Skeletal muscle satellite cell (primary cell): ENCODE results near the gene ZG16.
"Not testable (repeated sequence)": the region's sequence is repeated elsewhere in the genome, so short reads cannot be mapped to it uniquely, and the experiment has no call there.

Experiments
- H3K27me3 ChIP-seq: 2 replicates; pipeline ENCODE4 v1.7.0; 2013; ENCODE audit warnings: low read length; ENCODE audit not compliant: control insufficient read depth, insufficient read depth
- H3K36me3 ChIP-seq: 2 replicates; pipeline ENCODE4 v1.7.0; 2013; ENCODE audit warnings: mild to moderate bottlenecking, control low read depth, low read length; ENCODE audit not compliant: insufficient read depth
- H3K4me1 ChIP-seq: 2 replicates; pipeline ENCODE4 v1.7.0; 2013; ENCODE audit warnings: low read length; ENCODE audit not compliant: control insufficient read depth, insufficient read depth
- H3K4me2 ChIP-seq: 2 replicates; pipeline ENCODE4 v1.7.0; 2013; ENCODE audit warnings: mild to moderate bottlenecking, low read length
- H3K4me3 ChIP-seq: 2 replicates; pipeline ENCODE4 v1.7.0; 2013; ENCODE audit warnings: low read length
- H3K9ac ChIP-seq: 2 replicates; pipeline ENCODE4 v1.7.0; 2013; ENCODE audit warnings: mild to moderate bottlenecking, low read depth, low read length, moderate library complexity
- H3K9me3 ChIP-seq: replicated peaks from 2 replicates; pipeline ENCODE4 v1.7.0; 2013; ENCODE audit warnings: mild to moderate bottlenecking, control low read depth, low read length

Gene ZG16

GRCh38 chr16:29742683-29743275 is 35.3 kb upstream of the ZG16 start:
- Histone ChIP-seq H3K9ac (no peak overlapping the region), H3K4me3 (no peak overlapping the region), H3K9me3 (no peaks in the 10 kb centered on the region), H3K4me1 (no peaks in the 10 kb centered on the region), H3K36me3 (no peaks in the 10 kb centered on the region), H3K4me2 (no peak overlapping the region), H3K27me3 (peaks cover 50% of the 10 kb centered on the region)

DNA sequence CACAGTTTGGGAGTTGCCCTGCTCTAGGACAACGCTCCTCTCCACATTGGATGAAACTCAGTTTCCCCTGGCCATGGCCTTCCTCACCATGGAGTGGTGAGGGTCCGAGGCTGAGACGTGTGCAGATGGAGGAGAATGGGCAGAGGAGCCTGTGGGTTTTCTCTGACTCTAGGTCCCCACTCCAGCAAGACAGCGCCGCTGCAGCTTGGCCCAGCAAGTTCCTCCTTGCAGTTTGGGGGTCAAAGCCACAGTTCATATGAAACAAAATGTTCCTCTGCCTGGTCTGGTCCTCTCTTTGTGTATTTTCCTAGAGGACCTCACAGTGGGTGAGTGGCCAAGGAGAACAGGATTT is 34.6 kb upstream of the ZG16 start:
- Histone ChIP-seq H3K9ac (no peak overlapping the region), H3K27me3 (peaks cover 43% of the 10 kb centered on the region), H3K4me2 (no peak overlapping the region), H3K9me3 (no peaks in the 10 kb centered on the region), H3K4me3 (no peak overlapping the region), H3K36me3 (no peaks in the 10 kb centered on the region), H3K4me1 (no peaks in the 10 kb centered on the region)

DNA sequence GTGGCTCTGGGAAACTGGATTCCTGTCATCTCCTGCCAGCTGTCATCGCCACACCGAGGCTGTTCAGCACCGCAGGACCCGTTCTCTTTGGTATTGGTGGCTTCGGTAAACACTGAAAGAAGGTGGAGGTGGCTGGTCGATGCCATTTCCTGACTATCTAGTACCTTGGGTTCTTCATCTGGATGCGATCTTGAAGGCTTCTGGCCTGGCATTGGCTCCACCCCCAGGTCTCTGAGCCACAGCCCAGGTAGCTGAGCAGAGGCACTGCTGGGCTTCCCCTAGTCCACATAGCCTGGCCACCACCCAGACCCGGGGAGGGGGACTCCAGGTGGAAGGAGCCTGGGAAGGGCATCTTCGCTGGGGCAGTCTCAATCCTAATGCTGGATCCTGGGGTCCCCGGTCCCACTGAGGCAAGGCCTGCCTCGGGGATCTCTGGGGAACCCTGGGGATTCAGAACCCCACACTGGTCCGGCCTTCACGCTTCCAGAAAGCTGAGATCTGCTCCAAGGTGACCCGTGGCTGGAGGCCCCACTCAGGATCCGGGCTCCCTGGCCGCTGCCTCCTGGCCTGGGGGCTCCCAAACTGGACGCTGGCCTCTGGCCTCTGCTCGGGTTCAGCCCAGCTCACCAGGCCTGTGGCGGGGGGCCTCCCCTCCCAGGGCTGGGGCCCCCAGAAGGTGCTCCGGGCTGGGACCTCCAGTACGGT is 34.1 kb upstream of the ZG16 start:
- H3K9ac ChIP-seq = no peak overlapping the region
- peaks cover 38% of the 10 kb centered on the region for H3K27me3 ChIP-seq
- no peaks in the 10 kb centered on the region for H3K4me1 ChIP-seq
- H3K4me2 ChIP-seq = no peak overlapping the region
- no peaks in the 10 kb centered on the region for H3K36me3 ChIP-seq
- no peak overlapping the region for H3K4me3 ChIP-seq
- H3K9me3 ChIP-seq = no peaks in the 10 kb centered on the region

GRCh38 chr16:29744541-29745101 is 33.4 kb upstream of the ZG16 start:
- no peak overlapping the region for H3K9ac ChIP-seq
- no peaks in the 10 kb centered on the region for H3K9me3 ChIP-seq
- H3K36me3 ChIP-seq = no peaks in the 10 kb centered on the region
- H3K27me3 ChIP-seq = peaks cover 35% of the 10 kb centered on the region
- H3K4me3 ChIP-seq = no peak overlapping the region
- no peak overlapping the region for H3K4me2 ChIP-seq
- H3K4me1 ChIP-seq = no peaks in the 10 kb centered on the region

DNA sequence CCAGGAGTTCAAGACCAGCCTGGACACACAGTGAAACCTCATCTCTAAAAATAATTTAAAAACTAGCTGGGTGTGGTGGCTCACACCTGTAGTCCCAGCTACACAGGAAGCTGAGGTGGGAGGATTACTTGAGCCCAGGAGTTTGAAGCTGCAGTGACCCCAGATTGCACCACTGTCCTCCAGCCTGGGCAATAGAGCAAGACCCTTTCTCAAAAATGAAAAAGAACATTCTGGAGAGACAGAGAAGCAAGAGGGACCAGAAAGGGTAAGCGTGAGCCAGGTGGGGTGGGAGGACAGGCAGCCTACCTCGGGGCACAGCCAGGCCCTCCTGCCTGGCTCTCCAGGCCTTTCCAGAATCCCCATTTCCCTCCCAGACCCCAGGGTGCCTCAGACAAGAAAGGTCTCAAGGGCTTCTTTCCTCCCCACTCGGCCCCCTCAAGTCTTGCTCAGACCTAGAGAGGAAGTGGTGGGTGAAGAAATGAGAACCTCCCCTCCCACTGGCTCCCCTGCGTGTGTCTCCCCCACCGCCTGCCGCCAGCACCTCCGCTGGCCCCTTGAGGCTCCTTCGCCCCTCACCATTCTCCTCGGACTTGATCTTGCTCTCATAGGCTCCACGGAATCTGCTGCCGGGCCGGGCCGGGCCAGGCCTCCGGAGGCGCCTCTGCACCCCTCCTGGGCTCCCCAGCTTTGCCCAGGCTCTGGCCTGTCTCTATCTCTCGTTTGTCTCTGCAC is 32.8 kb upstream of the ZG16 start:
- Histone ChIP-seq H3K9me3 (no peaks in the 10 kb centered on the region), H3K4me3 (no peak overlapping the region), H3K36me3 (no peaks in the 10 kb centered on the region), H3K4me2 (no peak overlapping the region), H3K27me3 (peaks cover 29% of the 10 kb centered on the region), H3K9ac (no peak overlapping the region), H3K4me1 (no peaks in the 10 kb centered on the region)

GRCh38 chr16:29745853-29746345 is 32.2 kb upstream of the ZG16 start, which contains the start of gene C16orf54:
TSS of gene C16orf54 (minus strand) at chr16:29745990. CDS start at chr16:29744951, 1,039 bp downstream.
- Histone ChIP-seq H3K27me3 (peaks cover 26% of the 10 kb centered on the region), H3K4me1 (no peaks in the 10 kb centered on the region), H3K4me2 (no peak within 1 kb of the TSS), H3K9ac (no peak within 1 kb of the TSS), H3K4me3 (no peak within 1 kb of the TSS), H3K9me3 (no peaks in the 10 kb centered on the region), H3K36me3 (no peaks in the 10 kb centered on the region)

GRCh38 chr16:29746518-29746917 is 31.5 kb upstream of the ZG16 start:
- H3K4me1 ChIP-seq, H3K9ac ChIP-seq, H3K36me3 ChIP-seq, H3K4me2 ChIP-seq, H3K4me3 ChIP-seq, H3K9me3 ChIP-seq: not testable (repeated sequence)
- H3K27me3 ChIP-seq = peaks cover 20% of the 10 kb centered on the region

DNA sequence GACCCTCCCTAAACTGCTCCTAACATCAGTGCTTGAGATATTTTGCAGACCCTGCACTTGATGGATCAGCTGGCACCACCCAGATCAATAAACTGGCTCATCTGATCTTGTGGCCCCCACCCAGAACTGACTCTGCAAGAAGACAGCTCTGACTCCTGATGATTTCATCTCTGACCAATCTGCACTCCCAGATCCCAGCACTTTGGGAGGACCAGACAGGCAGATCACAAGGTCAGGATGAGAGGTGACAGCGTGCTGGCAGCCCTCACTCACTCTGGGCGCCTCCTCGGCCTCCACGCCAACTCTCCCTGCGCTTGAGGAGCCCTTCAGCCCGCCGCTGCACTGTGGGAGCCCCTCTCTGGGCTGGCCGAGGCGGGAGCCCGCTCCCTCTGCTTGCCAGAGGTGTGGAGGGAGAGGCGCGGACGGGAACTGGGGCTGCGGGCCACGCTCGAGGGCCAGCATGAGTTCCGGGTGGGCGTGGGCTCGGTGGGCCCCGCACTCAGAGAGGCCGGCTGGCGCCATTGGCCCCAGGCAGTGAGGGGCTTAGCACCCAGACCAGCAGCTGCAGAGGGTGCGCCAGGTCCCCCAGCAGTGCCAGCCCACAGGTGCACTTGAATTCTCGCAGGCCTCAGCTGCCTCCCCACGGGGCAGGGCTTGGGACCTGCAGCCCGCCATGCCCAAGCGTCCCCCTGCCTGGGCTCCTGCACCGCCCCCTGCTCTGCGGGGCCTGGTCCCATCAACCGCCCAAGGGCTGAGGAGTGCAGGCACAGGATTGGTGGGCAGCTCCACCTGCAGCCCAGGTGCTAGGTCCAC is 29.9 kb upstream of the ZG16 start:
- peaks cover 16% of the 10 kb centered on the region for H3K27me3 ChIP-seq
- H3K4me1 ChIP-seq = no peaks in the 10 kb centered on the region
- no peak overlapping the region for H3K4me2 ChIP-seq
- no peak overlapping the region for H3K4me3 ChIP-seq
- no peak overlapping the region for H3K9ac ChIP-seq
- no peaks in the 10 kb centered on the region for H3K36me3 ChIP-seq
- H3K9me3 ChIP-seq = no peaks in the 10 kb centered on the region

DNA sequence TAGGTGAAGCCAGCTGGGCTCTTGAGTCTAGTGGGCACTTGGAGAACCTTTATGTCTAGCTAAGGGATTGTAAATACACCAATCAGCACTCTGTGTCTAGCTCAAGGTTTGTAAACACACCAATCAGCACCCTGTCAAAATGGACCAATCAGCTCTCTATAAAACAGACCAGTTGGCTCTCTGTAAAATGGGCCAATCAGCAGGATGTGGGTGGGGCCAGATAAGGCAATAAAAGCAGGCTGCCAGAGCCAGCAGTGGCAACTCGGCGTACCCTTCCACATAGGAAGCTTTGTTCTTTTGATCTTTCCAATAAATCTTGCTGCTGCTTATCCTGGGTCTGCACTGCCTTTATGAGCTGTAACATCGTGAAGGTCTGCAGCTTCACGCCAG is 29.3 kb upstream of the ZG16 start:
- not testable (repeated sequence) for H3K4me1 ChIP-seq, H3K4me2 ChIP-seq, H3K36me3 ChIP-seq, H3K9ac ChIP-seq, H3K4me3 ChIP-seq, H3K9me3 ChIP-seq
- peaks cover 16% of the 10 kb centered on the region for H3K27me3 ChIP-seq

- H3K4me3 ChIP-seq = no peak overlapping the region
- H3K27me3 ChIP-seq = peaks cover 9% of the 10 kb centered on the region
- no peaks in the 10 kb centered on the region for H3K36me3 ChIP-seq
- H3K4me1 ChIP-seq = no peaks in the 10 kb centered on the region
- H3K4me2 ChIP-seq = no peak overlapping the region
- H3K9ac ChIP-seq = no peak overlapping the region
- H3K9me3 ChIP-seq = no peaks in the 10 kb centered on the region
Measured at GRCh38 chr16:29753516-29753915, 24.5 kb upstream of the ZG16 start.

DNA sequence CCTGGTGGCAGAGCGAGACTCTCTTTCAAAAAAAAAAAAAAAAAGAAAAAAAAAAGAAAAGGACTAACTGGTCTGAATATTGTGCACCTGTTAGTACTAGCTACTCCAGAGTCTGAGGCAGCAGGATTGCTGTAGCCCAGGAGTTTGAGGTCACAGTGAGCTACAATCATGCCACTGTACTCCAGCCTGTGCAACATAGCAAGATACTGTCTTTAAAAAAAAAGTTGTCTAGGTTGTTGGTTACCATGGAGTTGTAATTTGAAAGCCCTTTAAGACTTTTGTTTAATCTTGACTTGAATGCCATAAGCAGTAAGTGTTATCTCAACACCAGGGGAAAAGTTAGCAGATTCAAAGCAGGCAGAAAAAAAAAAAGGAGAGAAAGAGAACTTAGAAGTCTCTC is 21.4 kb upstream of the ZG16 start:
- Histone ChIP-seq H3K4me1 (no peaks in the 10 kb centered on the region), H3K9ac (no peak overlapping the region), H3K27me3 (peaks cover 11% of the 10 kb centered on the region), H3K4me2 (no peak overlapping the region), H3K36me3 (no peaks in the 10 kb centered on the region), H3K4me3 (no peak overlapping the region), H3K9me3 (no peaks in the 10 kb centered on the region)
